ENCODE measurements around the gene RAB3GAP1. TPM values are rescaled to one million over a fixed set of nuclear protein-coding genes. Genes with fewer than 3 reads are reported as not detected.

The RAB3GAP1 gene
- total RNA-seq, 1 experiment from 2014 or later, result 63.4 TPM

DNA sequence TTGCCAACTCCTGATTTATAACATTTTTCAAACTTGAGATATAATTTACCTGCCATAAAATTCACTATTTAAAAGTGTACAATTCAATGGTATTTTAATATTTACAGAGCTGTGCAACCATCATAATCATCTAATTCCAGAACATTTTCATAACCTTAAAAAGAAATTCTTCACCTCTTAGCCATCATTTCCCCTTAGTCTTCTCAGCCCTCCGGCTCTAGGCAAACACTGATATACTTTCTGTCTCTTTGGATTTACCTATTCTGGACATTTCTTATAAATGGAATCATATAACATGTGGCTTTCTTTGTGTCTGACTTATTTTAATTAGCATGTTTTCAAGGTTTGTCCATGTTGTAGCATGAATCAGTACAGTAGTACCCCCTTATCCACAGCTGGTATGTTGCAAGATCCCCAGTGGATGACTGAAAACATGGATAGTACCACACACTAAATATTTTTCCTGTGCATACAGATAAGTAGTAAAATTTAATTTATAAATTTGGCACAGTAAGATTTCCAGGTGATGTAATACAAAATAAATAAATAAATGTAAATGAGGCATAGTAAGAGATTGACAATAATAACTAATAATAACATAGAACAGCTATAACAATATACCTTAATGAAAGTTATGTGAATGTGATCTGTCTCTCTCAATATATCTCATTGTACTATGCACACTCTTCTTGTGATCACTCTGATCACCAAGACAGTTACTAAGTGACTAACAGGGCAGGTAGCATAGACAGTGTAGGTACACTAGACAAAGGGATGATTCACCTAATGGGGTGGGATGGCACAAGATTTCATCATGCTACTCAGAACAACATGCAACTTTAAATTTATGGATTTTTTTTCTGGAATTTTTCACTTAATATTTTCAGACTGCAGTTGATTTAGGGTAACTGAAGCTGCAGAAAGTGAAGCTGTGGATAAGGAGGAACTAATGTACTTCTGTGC is 73.1 kb downstream of the RAB3GAP1 start:
- DNase-seq (ENCODE audit: unreplicated experiment), result peak; percentile 68
- TSS peak; percentile 98 for BruUV-seq (replicated peaks)
- Mint-ChIP-seq H3K4me1 (ENCODE audit: insufficient read depth, unreplicated experiment) (peaks cover 9% of the 10 kb centered on the region), H3K9me3 (ENCODE audit: unreplicated experiment) (no peaks in the 10 kb centered on the region), H3K36me3 (ENCODE audit: insufficient read depth, unreplicated experiment) (peaks cover 69% of the 10 kb centered on the region), H3K27me3 (ENCODE audit: insufficient read depth, unreplicated experiment) (no peaks in the 10 kb centered on the region), H3K27ac (ENCODE audit: low read depth, unreplicated experiment) (peak overlapping the region; percentile 83), H3K4me3 (ENCODE audit: unreplicated experiment) (no peak overlapping the region)
- intact Hi-C loops (cut with micrococcal nuclease), result loop anchor here (10.0 kb wide), 1 partner anchor 70 kb away; the partner anchor contains the start of gene RAB3GAP1
- POLR2A ChIA-PET, result interaction anchor here (0.9 to 3.0 kb wide), 8 partner anchors 10 to 123 kb away, joined by 3 to 13 read pairs (median 4); partner anchors contain the start of gene RAB3GAP1
- CTCF ChIA-PET, result interaction anchor here (0.9 kb wide), 1 partner anchor 15 kb away, joined by 3 read pairs; no protein-coding TSS in a partner anchor
- TF ChIP-seq, protein P1, sequence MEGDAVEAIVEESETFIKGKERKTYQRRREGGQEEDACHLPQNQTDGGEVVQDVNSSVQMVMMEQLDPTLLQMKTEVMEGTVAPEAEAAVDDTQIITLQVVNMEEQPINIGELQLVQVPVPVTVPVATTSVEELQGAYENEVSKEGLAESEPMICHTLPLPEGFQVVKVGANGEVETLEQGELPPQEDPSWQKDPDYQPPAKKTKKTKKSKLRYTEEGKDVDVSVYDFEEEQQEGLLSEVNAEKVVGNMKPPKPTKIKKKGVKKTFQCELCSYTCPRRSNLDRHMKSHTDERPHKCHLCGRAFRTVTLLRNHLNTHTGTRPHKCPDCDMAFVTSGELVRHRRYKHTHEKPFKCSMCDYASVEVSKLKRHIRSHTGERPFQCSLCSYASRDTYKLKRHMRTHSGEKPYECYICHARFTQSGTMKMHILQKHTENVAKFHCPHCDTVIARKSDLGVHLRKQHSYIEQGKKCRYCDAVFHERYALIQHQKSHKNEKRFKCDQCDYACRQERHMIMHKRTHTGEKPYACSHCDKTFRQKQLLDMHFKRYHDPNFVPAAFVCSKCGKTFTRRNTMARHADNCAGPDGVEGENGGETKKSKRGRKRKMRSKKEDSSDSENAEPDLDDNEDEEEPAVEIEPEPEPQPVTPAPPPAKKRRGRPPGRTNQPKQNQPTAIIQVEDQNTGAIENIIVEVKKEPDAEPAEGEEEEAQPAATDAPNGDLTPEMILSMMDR (IDR thresholded peaks at IDR 0.05; ENCODE audit: unreplicated experiment), result no peak

DNA sequence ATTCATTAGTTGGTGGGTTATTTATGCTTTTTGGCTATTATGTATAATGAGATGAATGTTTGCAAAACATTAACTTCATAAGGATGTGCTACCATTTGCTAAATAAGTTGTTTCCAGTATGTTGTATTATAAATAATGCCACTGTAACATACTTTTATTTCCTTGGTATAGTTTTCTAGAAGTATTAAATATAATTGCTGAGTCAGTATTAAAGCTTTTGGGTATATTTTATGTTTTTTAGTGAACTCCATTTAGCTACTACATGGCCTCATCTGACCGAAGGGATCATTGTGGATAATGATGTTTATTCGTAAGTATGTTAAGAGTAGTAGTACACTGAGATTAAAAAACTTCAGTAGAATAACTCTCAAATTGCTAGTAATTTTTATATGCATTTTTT is 73.8 kb downstream of the RAB3GAP1 start:
- intact Hi-C loops (cut with micrococcal nuclease), result loop anchor here (10.0 kb wide), 1 partner anchor 71 kb away; the partner anchor contains the start of gene RAB3GAP1
- BruUV-seq (replicated peaks), result TSS peak; percentile 73
- Mint-ChIP-seq H3K27ac (ENCODE audit: low read depth, unreplicated experiment) (peak overlapping the region; percentile 83), H3K27me3 (ENCODE audit: insufficient read depth, unreplicated experiment) (no peaks in the 10 kb centered on the region), H3K36me3 (ENCODE audit: insufficient read depth, unreplicated experiment) (peaks cover 69% of the 10 kb centered on the region), H3K9me3 (ENCODE audit: unreplicated experiment) (no peaks in the 10 kb centered on the region), H3K4me1 (ENCODE audit: insufficient read depth, unreplicated experiment) (peaks cover 9% of the 10 kb centered on the region), H3K4me3 (ENCODE audit: unreplicated experiment) (no peak overlapping the region)
- ChIA-PET POLR2A (interaction anchor here (0.9 to 3.0 kb wide), 6 partner anchors 11 to 74 kb away, joined by 3 to 13 read pairs (median 4); partner anchors contain the start of gene RAB3GAP1), CTCF (interaction anchor here (0.9 kb wide), 1 partner anchor 16 kb away, joined by 3 read pairs; no protein-coding TSS in a partner anchor)
- no peak for DNase-seq (ENCODE audit: unreplicated experiment)
- TF ChIP-seq, protein P1 (IDR thresholded peaks at IDR 0.05; ENCODE audit: unreplicated experiment), result no peak

DNA sequence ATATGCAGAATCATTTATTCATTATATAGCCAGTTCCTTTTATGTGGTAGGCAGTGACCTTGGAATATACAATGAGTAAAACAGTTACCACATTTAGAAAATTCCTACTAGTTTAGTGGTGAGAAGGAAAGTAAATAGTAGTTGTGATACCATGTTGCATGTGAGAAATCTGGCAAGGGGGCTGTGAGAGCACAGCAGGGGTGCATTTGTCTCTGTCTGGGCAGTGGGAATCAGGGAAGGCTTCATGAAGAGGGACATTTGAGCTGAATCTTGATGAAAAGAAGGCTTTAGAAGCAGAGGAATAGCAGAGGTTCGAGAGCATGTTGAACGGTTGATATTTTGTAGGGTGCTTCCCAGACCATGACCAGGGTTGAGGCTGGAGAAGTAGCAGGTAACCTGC is 78.7 kb downstream of the RAB3GAP1 start:
- intact Hi-C loops (cut with micrococcal nuclease), result no loop called here
- ChIA-PET CTCF (no interaction called here), POLR2A (interaction anchor here (0.7 kb wide), 1 partner anchor 109 kb away, joined by 4 read pairs; no protein-coding TSS in a partner anchor)
- H3K4me1 Mint-ChIP-seq (ENCODE audit: insufficient read depth, unreplicated experiment), result no peaks in the 10 kb centered on the region
- no TSS peak for BruUV-seq (replicated peaks)
- no peaks in the 10 kb centered on the region for H3K27me3 Mint-ChIP-seq (ENCODE audit: insufficient read depth, unreplicated experiment)
- TF ChIP-seq, protein P1 (IDR thresholded peaks at IDR 0.05; ENCODE audit: unreplicated experiment), result no peak
- peaks cover 90% of the 10 kb centered on the region for H3K36me3 Mint-ChIP-seq (ENCODE audit: insufficient read depth, unreplicated experiment)
- no peaks in the 10 kb centered on the region for H3K9me3 Mint-ChIP-seq (ENCODE audit: unreplicated experiment)
- H3K27ac Mint-ChIP-seq (ENCODE audit: low read depth, unreplicated experiment), result no peak overlapping the region
- H3K4me3 Mint-ChIP-seq (ENCODE audit: unreplicated experiment), result no peak overlapping the region
- no peak for DNase-seq (ENCODE audit: unreplicated experiment)

DNA sequence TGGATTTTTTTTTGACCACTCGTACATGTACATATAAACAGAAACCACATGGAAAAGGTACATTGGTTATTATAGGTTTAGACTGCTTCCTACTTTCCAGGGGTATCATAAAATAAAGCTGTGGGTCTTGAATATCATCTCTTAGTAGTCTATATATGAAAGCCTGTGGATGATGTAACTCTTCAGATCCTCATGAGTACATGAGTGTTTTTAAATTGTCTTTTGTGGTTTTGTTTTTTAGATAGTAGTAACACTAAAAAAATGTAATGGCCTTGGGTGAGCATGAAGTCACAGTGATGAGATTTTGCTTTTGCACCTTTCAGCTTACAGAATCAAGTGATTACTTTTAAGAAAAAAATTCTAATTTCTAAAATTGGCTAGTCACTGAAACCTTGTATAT is 80.2 kb downstream of the RAB3GAP1 start:
- Mint-ChIP-seq H3K27me3 (ENCODE audit: insufficient read depth, unreplicated experiment) (no peaks in the 10 kb centered on the region), H3K27ac (ENCODE audit: low read depth, unreplicated experiment) (peak overlapping the region; percentile 7), H3K36me3 (ENCODE audit: insufficient read depth, unreplicated experiment) (peaks cover 93% of the 10 kb centered on the region), H3K4me3 (ENCODE audit: unreplicated experiment) (no peak overlapping the region), H3K4me1 (ENCODE audit: insufficient read depth, unreplicated experiment) (no peaks in the 10 kb centered on the region), H3K9me3 (ENCODE audit: unreplicated experiment) (no peaks in the 10 kb centered on the region)
- no TSS peak for BruUV-seq (replicated peaks)
- intact Hi-C loops (cut with micrococcal nuclease), result no loop called here
- CTCF ChIA-PET, result interaction anchor here (0.8 to 1.0 kb wide), 2 partner anchors 8 to 19 kb away, joined by 3 read pairs; no protein-coding TSS in a partner anchor
- POLR2A ChIA-PET, result interaction anchor here (0.6 to 0.7 kb wide), 5 partner anchors 19 to 643 kb away, joined by 3 read pairs; partner anchors contain the start of gene RAB3GAP1
- no peak for DNase-seq (ENCODE audit: unreplicated experiment)
- TF ChIP-seq, protein P1 (IDR thresholded peaks at IDR 0.05; ENCODE audit: unreplicated experiment), result no peak
